Activated T-cell treated with anti-CD3 and anti-CD28 coated beads, Interleukin-2, amount 50 U/mL, for 4 hours (primary cell): Measurements from ENCODE around the gene WWOX. TPM values are rescaled to one million over a fixed set of nuclear protein-coding genes. Genes with fewer than 3 reads are reported as not detected.

Experiments
- ATAC-seq, 2 donors: fragments of 200-7000 bp; cut with Tn5 transposase; one replicate each; pipeline ENCODE4 v1.10.0; 2021
- DNase-seq: peaks from one replicate; pipeline ENCODE4 v3.0.0-alpha.2; 2020
- H3K27me3 Mint-ChIP-seq: one replicate; pipeline ENCODE4 v1.8.0; 2021; ENCODE audit warnings: low read depth, mixed read lengths
- H3K36me3 Mint-ChIP-seq: one replicate; pipeline ENCODE4 v1.8.0; 2022; ENCODE audit warnings: mixed read lengths; ENCODE audit not compliant: insufficient read depth
- H3K4me1 Mint-ChIP-seq: one replicate; pipeline ENCODE4 v1.8.0; 2021; ENCODE audit warnings: low read depth, mixed read lengths
- H3K4me3 Mint-ChIP-seq: one replicate; pipeline ENCODE4 v1.8.0; 2021; ENCODE audit warnings: mild to moderate bottlenecking, moderate library complexity, mixed read lengths
- H3K9me3 Mint-ChIP-seq: one replicate; pipeline ENCODE4 v1.8.0; 2021; ENCODE audit warnings: mixed read lengths
- total RNA-seq, 3 donors: library from RNA; stranded (reverse); gene quantifications; one replicate each; pipeline ENCODE4 v1.2.1, GENCODE V29; 2021

WWOX gene
- total RNA-seq, 3 donors from 2014 or later, result 13.9 to 19.1 (median 18.9) TPM

GRCh38 chr16:79163691-79164387 lies 1064.4 kb downstream of the WWOX start:
- H3K4me1 Mint-ChIP-seq, result peaks cover 11% of the 10 kb centered on the region
- DNase-seq (no peak), ATAC-seq (no peak)
- peaks cover 3% of the 10 kb centered on the region for H3K36me3 Mint-ChIP-seq
- H3K9me3 Mint-ChIP-seq, result peaks cover 9% of the 10 kb centered on the region
- H3K27me3 Mint-ChIP-seq, result no peaks in the 10 kb centered on the region
- peak overlapping the region; percentile 58 for H3K4me3 Mint-ChIP-seq

DNA sequence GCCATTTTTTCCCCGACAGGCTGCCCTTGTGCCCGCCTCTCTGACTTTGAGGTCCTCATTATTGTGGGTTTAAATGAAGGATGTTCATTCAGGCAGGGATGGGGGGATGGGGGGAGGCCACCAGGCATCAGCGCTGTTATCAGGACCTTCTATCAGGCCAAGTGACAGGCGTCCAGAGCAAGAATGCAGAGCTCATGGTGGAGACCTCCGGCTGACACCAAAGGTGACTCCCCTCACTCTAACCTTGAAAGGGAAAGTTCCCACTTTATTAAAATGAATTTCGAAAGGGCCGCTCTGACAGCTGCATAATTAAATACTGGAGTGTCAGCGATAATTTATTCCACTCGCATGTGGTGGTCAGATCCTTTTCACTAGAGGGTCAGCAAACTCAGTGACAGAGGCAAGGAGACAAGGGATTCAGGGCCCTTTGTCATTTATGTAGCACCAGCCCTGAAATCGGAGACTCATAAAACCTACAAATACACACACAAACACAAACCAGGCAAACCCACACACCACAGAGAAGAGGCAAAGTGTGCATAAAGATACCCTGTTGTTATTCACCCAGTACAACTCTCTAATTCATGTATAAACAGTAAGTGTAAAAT lies 1065.0 kb downstream of the WWOX start:
- peaks cover 9% of the 10 kb centered on the region for H3K9me3 Mint-ChIP-seq
- DNase-seq (no peak), ATAC-seq (no peak)
- peak overlapping the region; percentile 22 for H3K4me3 Mint-ChIP-seq
- H3K36me3 Mint-ChIP-seq, result peaks cover 3% of the 10 kb centered on the region
- peaks cover 11% of the 10 kb centered on the region for H3K4me1 Mint-ChIP-seq
- no peaks in the 10 kb centered on the region for H3K27me3 Mint-ChIP-seq

GRCh38 chr16:79165079-79165478 lies 1065.6 kb downstream of the WWOX start:
- DNase-seq, result no peak
- peaks cover 9% of the 10 kb centered on the region for H3K9me3 Mint-ChIP-seq
- ATAC-seq, result no peak
- no peaks in the 10 kb centered on the region for H3K27me3 Mint-ChIP-seq
- no peak overlapping the region for H3K4me3 Mint-ChIP-seq
- peaks cover 11% of the 10 kb centered on the region for H3K4me1 Mint-ChIP-seq
- H3K36me3 Mint-ChIP-seq, result peaks cover 3% of the 10 kb centered on the region

DNA sequence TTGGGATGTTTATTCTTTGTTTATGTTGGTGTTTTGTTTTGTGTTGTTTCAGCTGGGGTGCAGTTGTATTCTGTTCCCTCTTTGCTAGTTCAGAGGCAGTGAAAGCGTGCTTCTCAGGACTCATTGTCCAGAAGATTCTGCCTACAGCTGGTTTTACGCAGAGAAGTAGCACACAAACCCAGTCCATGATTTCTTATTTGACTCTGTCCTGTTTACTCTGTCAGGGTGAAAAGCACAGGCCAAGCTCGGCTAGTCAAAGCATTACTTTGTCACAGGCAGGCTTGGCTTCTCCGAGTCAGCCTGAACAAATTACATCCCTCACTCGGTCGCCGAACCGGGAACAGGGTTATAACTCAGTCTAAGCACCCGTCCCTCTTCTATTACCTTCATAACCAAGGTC lies 1066.1 kb downstream of the WWOX start:
- DNase-seq (no peak), ATAC-seq (no peak)
- H3K36me3 Mint-ChIP-seq, result peaks cover 3% of the 10 kb centered on the region
- H3K4me1 Mint-ChIP-seq, result peaks cover 11% of the 10 kb centered on the region
- peaks cover 9% of the 10 kb centered on the region for H3K9me3 Mint-ChIP-seq
- no peak overlapping the region for H3K4me3 Mint-ChIP-seq
- no peaks in the 10 kb centered on the region for H3K27me3 Mint-ChIP-seq

- Mint-ChIP-seq H3K4me3 (no peak overlapping the region), H3K9me3 (peaks cover 9% of the 10 kb centered on the region), H3K4me1 (peaks cover 9% of the 10 kb centered on the region), H3K27me3 (no peaks in the 10 kb centered on the region), H3K36me3 (peaks cover 3% of the 10 kb centered on the region)
- ATAC-seq (no peak), DNase-seq (no peak)
Measured at GRCh38 chr16:79167893-79168292, 1068.4 kb downstream of the WWOX start.

DNA sequence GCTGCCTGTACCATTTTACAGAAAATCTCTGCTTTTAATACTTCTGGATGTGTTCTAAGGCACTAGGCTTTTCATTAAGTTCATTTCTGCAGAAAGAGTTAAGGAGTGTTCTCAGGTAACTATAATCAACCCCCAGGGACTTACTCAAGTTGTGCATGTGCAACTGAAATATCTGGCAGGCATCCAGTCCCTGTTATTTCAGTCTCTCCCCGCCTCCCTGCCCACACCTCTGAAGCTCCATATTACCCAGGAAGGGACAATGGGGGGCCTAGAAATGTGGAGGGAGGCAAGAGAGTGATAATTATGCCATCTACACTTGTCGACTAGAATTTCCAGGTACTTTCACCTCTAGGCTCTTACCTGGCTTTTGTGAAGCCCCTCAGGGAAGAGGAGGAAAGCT lies 1068.9 kb downstream of the WWOX start:
- ATAC-seq (no peak), DNase-seq (no peak)
- Mint-ChIP-seq H3K4me1 (peaks cover 6% of the 10 kb centered on the region), H3K27me3 (no peaks in the 10 kb centered on the region), H3K9me3 (peaks cover 9% of the 10 kb centered on the region), H3K36me3 (peaks cover 3% of the 10 kb centered on the region), H3K4me3 (no peak overlapping the region)

DNA sequence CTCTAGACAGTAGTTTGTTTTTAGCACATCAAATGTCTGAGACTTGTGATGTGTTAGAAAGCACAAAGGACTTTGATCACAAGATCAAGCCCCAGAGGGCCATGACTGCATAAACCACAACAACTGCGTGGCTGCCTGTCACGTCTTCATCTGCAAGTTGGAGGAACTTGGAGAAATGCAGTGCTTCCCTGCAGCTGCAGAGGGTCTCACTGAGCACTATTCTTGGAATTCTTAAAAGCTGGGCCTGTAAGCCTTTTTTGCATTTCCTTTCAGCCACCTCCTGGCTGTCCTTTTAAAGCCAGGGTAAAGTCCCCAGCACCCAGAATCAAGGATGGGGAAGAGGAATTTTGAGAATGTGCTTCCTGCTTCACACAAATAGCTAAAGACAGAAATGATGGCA lies 1069.8 kb downstream of the WWOX start:
- H3K9me3 Mint-ChIP-seq, result peaks cover 9% of the 10 kb centered on the region
- H3K4me1 Mint-ChIP-seq, result no peaks in the 10 kb centered on the region
- no peaks in the 10 kb centered on the region for H3K27me3 Mint-ChIP-seq
- no peak for DNase-seq
- peak in 1 of 2 donors; percentile 18 for ATAC-seq
- H3K36me3 Mint-ChIP-seq, result peaks cover 3% of the 10 kb centered on the region
- H3K4me3 Mint-ChIP-seq, result no peak overlapping the region

- Mint-ChIP-seq H3K4me3 (no peak overlapping the region), H3K27me3 (no peaks in the 10 kb centered on the region), H3K36me3 (peaks cover 3% of the 10 kb centered on the region), H3K4me1 (peaks cover 1% of the 10 kb centered on the region), H3K9me3 (peaks cover 10% of the 10 kb centered on the region)
- ATAC-seq, result no peak
- DNase-seq, result no peak
Measured at GRCh38 chr16:79170555-79171246, 1071.2 kb downstream of the WWOX start.

DNA sequence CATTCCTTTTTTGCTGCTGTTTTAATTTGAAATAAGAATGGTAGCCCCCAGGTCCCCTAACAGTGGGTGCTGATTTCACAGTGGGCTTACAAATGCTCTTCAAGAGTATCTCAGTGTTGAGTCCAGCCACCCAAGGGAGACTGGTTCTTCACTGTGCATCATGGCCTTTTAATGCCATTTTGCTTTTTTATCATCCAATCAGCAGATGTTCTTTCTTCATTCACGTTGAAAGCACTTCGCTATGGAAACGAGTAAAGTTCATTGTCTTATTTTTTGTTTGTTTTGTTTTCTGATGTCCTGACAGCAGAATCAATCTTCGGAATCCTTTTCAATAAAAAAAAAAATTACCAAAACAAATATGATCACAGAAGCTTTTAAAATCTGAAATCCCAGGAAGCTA lies 1072.0 kb downstream of the WWOX start:
- Mint-ChIP-seq H3K9me3 (peaks cover 12% of the 10 kb centered on the region), H3K36me3 (peaks cover 3% of the 10 kb centered on the region), H3K4me1 (peaks cover 4% of the 10 kb centered on the region), H3K4me3 (no peak overlapping the region), H3K27me3 (no peaks in the 10 kb centered on the region)
- ATAC-seq (no peak), DNase-seq (no peak)

GRCh38 chr16:79171931-79172705 lies 1072.7 kb downstream of the WWOX start:
- H3K27me3 Mint-ChIP-seq, result no peaks in the 10 kb centered on the region
- DNase-seq, result no peak
- ATAC-seq, result no peak
- no peak overlapping the region for H3K4me3 Mint-ChIP-seq
- peaks cover 4% of the 10 kb centered on the region for H3K4me1 Mint-ChIP-seq
- H3K36me3 Mint-ChIP-seq, result peaks cover 3% of the 10 kb centered on the region
- peaks cover 12% of the 10 kb centered on the region for H3K9me3 Mint-ChIP-seq

- Mint-ChIP-seq H3K36me3 (no peaks in the 10 kb centered on the region), H3K4me1 (peaks cover 4% of the 10 kb centered on the region), H3K27me3 (no peaks in the 10 kb centered on the region), H3K4me3 (no peak overlapping the region), H3K9me3 (peaks cover 9% of the 10 kb centered on the region)
- DNase-seq (no peak), ATAC-seq (no peak)
Measured at GRCh38 chr16:79172976-79173500, 1073.6 kb downstream of the WWOX start.

GRCh38 chr16:79173919-79174318 lies 1074.5 kb downstream of the WWOX start:
- Mint-ChIP-seq H3K4me1 (peaks cover 4% of the 10 kb centered on the region), H3K4me3 (no peak overlapping the region), H3K36me3 (no peaks in the 10 kb centered on the region), H3K27me3 (no peaks in the 10 kb centered on the region), H3K9me3 (peaks cover 8% of the 10 kb centered on the region)
- no peak for ATAC-seq
- no peak for DNase-seq

DNA sequence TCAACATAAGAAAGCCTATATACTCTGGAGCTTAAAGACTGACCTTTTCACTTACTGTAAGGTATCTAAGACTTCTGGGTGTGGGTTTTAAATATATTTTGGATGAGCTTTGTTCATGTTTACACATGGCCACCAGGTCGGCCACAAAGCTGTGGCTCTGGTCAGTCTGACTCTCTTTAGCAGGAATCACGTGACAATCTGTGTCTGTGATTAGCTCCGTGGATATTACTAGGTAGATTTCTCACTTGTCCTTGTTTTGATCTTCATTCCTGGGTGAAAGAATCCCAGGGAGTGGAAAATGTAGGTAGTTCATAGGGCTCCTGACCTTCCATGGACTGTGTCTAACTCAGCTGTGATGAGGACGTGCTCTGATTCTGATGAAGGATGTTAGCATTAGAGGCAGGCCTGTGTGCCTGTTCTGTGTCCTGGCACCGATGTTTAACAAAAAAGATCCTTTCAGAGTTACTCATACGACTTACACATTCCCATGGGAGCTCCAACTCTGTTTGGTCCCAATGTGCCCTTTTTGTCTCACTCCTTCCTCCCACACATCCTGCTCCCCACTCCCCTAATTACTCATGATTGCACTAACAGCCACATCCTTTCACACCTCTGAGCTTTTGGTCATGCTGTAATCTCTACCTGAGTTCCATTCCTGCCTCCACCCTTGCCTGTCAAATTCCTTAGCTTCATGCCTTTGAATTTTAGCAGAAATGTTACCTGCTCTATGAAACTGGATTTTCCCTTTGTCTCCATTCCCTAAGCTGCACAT lies 1076.0 kb downstream of the WWOX start:
- ATAC-seq (peak in 1 of 2 donors; percentile 38), DNase-seq (no peak)
- H3K36me3 Mint-ChIP-seq, result no peaks in the 10 kb centered on the region

More for the DNA sequence above, 1076.0 kb downstream of the WWOX start:
- Mint-ChIP-seq H3K27me3 (no peaks in the 10 kb centered on the region), H3K9me3 (peaks cover 17% of the 10 kb centered on the region), H3K4me1 (peaks cover 4% of the 10 kb centered on the region), H3K4me3 (no peak overlapping the region)
